CD1c-positive myeloid dendritic cell (primary cell): ENCODE data around the gene GPR137C.
"Not testable (repeated sequence)": the region's sequence is repeated elsewhere in the genome, so short reads cannot be mapped to it uniquely, and the experiment has no call there.

Experiments
- DNase-seq: peaks from one replicate; pipeline ENCODE4 v3.0.0-alpha.2; 2016; ENCODE audit errors: extremely low spot score

The GPR137C gene

DNA sequence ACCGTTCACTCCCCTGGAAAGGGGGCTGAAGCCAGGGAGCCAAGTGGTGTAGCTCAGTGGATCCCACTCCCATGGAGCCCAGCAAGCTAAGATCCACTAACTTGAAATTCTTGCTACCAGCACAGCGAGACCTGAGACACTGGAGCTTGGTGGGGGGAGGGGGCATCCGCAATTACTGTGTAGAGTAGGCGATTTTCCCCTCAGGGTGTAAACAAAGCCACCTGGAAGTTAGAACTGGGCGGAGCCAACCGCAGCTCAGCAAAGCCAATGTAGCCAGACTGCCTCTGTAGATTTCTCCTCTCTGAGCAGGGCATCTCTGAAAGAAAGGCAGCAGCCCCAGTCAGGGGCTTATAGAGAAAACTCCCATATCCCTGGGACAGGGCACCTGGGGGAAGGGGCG is 15.8 kb downstream of the GPR137C start:
- not testable (repeated sequence) for DNase-seq

DNA sequence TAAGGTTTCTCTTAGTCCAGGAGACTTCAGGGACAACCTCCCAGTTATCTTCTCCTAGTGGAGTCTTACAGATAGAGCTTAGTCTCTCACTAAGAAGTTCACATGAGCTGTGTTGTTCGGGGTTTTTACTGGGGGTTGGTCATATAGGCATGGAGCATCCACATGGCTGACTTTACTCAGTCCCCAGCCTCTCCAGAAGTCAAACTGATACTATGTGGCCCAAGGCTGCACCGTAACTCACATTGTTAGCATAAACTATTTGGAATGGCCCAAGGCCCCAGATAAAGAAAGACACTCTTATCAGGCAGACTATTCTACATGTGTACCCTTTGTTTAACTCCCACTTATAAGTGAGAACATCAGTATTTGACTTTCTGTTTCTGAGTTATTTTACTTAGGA is 23.2 kb downstream of the GPR137C start:
- no peak for DNase-seq

DNA sequence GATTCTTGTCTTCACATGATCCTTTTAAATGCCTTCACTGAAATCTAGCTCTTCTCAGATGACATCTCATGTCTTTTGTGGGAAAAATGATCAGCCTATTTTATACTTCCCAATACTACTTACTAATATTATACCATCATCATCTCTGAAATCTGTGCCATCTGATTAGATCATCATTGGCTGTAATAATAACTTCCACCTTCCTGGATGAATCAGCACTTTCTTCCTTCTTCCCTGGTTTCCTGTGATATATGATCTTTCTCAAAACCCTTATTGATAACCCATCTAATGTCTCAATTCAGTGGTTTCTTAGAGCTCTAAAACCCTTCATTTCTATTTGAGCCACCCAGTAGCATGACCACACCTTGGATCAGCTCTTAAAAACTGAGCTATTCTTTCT is 30.9 kb downstream of the GPR137C start:
- no peak for DNase-seq

DNA sequence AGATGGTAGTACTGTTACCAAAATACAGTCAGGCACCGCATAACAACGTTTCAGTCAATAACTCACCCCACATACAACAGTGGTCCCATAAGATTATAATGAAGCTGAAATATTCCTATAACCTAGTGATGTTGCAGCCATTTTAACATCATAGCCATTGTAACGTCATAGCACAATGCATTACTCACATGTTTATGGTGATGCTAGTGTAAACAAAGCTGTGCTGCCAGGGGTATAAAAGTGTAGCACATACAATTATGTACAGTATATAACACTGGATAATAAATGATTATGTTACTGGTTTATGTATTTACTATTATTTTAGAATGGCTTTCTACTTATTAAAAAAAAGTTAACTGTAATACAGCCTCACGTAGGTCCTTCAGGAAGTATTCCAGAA is 37.0 kb downstream of the GPR137C start:
- no peak for DNase-seq

DNA sequence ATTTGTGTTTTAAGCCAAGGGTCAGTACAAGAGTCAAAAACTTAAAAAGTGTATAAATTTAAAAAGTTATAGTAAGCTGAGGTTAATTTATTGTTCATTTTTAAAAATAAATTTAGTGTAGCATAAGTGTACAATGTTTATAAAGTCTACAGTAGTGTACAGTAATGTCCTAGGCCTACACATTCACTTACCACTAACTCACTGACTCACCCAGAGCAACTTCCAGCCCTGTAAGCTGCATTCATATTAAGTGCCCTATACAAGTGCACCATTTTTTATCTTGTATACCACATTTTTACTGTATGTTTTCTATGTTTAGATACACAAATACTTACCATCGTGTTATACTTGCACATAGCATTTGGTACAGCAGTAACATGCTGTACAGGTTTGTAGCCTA is 37.7 kb downstream of the GPR137C start:
- DNase-seq = no peak

DNA sequence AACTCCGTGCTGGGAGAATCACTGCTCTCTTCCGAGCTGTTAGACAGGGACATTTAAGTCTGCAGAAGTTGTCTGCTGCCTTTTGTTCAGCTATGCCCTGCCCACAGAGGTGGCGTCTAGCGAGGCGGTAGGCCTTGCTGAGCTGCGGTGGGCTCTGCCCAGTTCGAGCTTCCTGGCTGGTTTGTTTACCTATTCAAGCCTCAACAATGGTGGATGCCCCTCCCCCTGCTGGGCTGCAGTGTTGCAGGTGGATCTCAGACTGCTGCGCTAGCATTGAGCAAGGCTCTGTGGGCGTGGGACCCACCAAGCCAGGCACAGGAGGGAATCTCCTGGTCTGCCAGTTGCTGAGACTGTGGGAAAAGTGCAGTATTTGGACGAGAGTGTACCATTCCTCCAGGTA is 43.7 kb downstream of the GPR137C start:
- DNase-seq = no peak

DNA sequence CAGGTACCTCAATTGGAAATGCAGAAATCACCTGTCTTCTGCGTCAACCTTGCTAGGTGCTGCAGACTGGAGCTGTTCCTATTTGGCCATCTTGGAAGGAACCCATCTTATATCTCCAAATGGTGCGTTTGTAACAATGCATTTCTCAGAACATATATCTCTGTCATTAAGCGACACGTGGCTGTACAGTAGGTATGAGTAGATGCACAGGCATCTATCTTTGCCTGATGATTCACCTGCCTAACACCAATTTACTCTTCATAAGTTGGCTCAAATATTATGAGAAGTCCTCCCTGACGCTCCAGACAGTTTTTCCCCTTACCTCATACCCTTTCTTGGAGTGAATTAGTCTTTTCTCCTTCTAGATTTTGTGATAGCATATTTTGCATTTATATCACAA is 44.2 kb downstream of the GPR137C start:
- no peak for DNase-seq

DNA sequence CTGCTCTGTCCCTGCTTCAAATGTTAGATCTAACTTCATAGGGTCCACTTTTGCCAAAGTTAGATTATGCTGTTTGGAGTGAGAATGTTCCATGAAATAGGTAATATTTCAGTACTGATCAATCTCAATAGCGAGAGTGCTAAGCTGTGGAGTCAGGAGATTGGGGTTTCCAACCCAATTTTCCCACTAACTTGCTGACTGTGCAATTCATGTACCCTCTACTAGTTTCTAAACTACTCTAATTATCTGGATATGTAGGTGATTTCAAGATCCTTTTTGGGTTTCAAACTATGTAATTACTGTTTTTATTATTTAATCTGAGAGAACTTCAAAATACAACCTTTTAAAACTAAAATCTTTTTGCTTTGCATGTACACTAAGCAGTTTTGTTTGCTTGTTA is 45.9 kb downstream of the GPR137C start:
- no peak for DNase-seq

DNA sequence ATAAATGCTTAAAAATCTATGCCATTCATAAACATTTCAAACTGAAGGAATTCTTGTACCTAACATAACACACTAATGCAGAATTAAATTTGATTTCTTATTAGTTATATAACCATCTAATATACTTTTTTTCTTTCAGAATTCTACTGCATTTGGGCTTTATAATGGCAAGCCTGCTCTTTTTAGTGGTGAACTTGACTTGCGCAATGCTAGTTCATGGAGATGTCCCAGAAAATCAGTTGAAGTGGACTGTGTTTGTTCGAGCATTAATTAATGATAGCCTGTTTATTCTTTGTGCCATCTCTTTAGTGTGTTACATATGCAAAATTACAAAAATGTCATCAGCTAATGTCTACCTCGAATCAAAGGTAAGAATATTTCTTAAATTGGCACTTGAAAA is 47.3 kb downstream of the GPR137C start:
- no peak for DNase-seq

DNA sequence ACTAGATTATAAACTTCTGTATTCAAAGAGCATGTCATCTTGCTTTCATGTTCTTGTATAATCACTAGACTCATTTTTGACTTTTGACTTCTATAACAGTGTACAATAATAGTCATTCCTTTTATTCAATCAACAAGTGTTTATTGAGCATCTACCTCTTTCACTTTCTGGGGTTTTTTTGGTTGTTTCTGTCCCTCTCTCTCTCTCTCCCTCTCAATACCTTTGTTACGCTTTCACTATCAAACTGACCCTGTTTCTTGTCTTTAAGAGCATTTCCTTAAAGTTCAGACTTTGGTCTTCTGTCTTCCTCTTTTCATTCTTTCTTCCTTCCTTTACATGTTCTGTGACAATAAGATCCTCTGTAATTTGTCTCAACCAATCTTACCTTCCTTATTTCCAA is 49.5 kb downstream of the GPR137C start:
- no peak for DNase-seq

DNA sequence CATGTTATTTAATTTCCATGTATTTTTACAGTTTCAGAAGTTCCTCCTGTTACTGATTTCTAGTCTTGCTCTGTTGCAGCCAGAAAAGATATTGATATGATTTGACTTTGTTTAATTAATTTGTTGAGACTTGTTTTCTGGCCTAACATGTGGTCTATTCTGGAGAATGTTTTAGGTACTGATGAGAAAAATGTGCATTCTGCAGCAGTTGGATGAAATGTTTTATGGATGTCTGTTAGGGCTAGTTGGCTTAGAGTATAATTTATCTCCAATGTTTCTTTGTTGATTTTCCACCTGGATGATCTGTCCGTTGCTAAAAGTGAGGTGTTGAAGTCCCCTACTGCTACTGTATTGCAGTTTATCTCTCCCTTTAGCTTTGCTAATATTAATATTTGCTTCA is 54.4 kb downstream of the GPR137C start:
- no peak for DNase-seq

DNA sequence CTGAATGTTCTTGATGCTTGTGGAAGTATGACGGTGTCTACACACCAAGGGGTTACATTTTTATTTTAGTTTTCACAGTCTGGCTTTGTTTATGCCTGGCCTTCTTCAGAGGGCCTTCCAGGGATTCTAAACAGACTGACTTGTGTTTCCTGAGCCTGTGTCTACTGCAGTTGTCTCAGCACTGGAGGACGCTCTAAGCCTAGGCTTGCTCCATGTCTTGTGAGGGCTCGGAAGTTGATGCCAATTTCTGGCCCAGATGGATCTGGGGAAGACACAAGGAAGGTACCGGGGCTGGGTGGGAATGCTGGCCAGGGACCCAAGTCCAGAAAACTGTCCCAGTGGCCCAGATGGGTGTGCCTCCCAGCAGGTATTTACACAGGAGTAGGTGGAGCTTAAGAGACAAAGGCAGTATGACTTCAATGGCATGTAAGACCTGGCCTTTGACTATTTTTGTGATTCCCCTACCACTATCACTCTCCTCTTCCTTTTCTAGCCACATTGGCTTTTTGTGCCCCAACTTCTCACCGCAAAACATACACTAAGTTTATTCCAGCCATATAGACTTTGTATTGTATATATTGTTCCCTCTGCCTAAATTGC is 56.9 kb downstream of the GPR137C start:
- DNase-seq = no peak

DNA sequence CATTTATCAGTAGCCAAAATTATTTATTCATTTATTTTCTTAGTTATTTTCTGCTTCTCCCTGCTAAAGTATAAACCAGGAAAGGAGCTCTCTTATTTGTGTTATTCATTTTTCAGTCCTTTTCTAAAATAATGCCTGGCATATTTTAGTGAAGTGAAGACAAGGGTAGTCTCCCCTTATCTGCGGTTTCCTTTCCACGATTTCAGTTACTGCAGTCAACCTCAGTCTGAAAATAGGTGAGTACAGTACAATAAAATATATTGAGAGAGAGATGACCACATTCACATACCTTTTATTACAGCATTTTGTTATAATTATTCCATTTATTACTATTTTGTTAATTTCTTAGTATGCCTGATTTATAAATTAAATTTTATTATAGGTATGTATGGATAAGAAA is 57.6 kb downstream of the GPR137C start:
- no peak for DNase-seq

DNA sequence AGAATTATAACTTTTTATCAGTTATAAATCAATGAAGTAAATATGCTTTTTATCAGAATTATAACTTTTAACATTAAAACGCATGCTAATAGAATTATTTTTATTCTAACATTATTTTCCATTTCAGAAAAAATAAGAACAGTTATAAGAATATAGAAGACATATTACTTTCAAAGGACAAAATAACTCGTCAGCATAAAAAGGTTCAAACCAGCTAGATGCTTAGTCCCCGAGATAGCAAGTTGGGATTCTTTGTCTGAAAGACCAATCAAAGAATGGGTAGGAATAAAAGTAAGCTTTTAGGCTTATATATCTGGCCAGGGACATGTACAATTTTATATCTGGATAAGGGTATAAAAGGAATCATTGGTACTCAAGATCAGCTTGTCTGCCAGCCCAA is 66.0 kb downstream of the GPR137C start:
- DNase-seq = no peak

DNA sequence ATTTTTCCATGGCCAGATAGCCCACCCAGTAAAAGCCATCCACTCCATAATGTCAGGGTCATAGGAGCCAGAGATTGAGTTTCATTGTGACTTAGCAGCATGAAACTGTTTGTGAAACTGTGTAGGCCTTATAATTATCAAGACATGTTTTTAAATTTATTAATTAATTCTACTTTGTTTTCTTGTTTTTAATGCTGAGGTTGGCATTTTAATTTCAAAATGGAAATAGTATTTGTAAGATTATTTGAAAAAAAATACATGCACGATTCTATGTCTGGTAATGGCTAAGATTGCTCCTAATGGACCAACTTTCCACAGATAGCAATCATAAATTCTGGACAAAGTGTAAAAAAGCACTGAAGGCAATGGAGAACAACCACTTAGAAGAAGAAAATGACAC is 67.1 kb downstream of the GPR137C start:
- DNase-seq = no peak

DNA sequence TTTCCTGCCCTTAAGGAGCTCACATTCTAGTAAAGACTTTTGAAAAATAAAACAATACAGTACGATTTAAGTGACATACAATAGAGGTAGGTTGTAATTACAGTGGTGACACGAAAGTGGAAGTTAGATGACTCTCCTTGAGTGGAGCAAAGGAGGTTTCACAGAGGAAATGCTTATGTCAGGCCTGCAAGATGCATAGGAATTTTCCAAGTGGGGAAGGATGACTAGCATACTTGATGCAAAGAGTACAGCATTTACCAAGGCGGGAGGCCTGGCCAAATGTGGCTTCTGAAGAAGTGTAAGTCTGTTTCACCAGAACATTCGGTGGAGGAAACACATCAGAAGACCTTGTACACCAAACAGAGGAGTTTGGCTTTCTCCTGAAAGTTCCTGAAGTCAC is 87.5 kb downstream of the GPR137C start:
- no peak for DNase-seq

DNA sequence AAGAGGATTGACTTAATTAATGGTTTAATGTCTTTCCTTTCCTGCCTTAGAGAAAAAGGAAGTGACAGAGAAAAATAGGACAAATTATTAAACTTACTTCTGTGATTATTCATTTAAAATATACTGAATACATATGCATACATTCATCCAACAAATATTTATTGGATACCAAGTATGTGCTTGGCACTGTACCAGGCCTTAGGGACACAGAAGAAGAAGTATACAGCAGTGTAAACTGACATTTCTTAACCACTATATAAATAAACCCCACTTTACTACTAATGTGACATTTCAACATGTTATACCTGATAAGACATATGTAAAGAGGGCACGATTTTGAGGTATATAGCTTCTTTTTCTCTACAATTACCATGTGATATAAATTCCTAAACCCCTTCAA is 89.1 kb downstream of the GPR137C start:
- no peak for DNase-seq

DNA sequence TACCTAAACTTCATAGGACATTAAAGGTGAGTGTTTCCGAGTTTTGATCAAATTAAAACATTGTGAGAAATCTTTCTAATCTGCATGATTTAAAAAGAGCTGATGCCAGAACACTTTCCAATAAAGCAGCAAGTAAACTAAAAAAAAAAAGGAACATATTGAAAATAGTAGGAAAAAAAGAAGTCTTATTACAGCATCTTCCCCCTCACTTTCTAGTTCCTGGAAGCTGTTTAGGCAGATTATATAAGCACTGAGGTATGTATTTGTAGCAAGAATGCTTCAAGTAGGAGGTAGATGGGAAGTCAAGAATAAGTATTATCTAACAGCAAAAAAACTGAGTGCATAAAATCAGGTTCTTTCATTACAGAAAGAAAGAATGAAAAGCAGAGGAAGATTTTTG is 96.9 kb downstream of the GPR137C start:
- DNase-seq = no peak

DNA sequence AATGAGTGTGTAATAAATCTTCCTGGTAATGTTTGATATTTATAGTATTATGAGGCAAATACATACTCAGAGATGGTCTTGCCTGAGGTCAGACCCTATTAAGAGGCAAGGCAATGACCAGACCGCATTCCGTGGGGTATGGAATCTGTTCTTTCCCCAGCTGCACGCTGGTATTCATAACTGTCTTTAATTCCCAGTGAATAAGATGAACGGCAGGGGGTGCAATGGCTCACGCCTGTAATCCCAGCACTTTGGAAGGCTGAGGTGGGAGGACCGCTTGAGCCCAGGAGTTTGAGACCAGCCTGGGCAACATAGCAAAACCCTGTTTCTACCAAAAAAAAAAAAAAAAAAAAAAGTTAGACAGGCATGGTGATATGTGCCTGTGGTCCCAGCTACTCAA is 98.1 kb downstream of the GPR137C start:
- DNase-seq = no peak

DNA sequence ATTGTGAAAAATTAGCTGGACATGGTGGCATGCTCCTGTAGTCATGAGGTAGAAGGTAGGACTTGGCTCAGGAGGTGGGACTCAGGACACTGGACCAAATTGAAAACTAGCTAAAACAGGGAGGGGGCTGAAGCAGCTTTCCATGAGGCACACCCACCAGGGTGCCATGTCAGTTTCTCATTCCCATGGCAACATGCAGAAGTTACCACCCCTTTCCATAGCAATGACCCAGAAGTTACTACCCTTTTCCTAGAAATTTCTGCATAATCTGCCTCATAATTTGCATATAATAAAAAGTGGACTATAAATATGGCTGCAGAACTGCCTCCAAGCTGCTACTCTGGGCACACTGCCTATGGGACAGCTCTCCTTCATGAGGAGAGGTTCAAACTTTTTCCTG is 104.3 kb downstream of the GPR137C start:
- DNase-seq = no peak

DNA sequence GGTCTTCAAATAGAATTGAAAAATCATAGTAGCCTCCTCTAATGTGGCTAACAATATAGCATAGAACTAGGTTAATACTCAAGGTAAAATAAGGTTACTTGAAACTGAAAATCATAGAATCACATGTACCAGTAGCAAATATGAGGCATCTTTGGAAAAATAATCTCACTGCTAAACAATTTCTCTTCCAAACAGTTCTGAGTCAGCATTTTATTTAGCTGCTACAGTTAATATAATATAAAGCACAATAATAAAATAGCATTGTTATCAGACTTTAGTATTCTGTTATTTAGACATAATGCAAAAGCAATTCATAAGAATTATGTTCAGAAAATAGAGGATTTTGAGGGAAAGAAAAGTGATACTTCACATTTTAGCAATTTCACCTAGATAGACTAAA is 107.7 kb downstream of the GPR137C start:
- DNase-seq = no peak

DNA sequence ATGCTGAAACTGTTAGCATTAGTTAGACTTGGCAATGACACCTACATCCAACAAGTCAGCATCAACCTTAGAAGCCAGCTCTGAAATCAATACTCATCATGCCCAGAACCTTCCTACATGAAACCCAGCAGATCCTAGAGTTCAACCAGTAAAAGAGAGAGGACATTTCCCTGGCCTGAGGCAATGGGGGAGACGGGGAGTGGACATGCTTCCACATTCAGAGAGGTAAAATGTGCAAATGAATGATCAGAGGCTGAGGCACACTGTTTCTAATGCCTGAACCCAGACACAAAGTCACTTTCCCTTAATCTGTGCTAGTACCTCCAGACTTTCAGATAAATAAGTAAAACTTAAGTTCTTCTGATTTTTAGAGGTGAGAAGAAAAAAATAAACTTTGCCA is 108.2 kb downstream of the GPR137C start:
- no peak for DNase-seq

DNA sequence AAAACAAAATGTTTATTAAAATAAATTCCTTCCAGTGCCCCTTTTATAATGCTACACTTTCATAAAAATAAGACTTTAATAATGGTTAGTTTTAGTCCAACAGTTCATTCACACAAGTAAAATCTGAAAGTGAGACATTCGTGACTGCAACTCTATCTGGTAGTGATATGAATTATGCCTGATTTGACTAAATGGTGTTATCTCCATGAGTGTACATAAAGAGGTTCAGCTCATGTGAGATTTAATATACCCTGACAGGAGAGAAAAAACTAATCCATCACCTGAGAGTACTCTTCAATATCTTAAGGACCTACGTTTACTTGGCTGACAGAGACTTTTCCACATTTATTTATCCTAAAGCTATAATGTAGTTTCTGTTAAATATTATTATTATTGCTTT is 108.7 kb downstream of the GPR137C start:
- DNase-seq = no peak

DNA sequence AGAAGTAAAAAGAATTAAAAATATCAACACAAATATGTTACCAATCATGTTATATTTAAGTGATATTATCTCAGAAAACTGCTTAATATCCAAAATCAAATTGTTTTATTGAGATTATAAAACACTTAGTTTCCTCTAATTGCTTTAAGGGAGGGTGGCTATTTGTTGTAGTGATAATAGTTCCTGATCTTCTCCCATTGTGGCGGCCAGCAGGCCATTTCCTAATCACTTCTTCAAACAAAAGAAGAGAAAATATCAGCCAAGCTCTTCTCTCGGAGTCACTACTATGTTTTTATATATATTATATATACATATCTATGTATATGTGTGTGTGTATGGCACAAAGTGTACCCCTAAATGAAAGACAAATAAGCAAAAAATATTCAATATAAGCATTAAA is 111.2 kb downstream of the GPR137C start:
- no peak for DNase-seq

DNA sequence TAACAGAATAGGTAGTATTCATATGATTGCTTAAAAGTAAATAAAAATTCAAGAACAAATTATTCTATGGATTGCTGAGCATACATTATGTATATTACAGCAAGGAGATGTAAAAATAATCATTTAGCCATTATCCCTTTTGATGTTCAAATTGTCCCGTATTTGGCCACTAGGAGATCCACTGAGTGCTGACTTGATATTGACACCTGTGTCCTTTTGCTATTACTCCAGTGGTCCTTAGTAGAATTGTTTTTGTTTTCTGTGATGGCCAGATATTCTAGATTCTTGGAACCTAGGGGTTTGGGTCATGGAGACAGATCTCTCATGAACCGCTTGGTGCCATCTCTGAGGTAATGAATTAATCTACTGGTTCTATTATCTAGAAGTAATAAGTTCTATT is 126.0 kb downstream of the GPR137C start:
- DNase-seq = peak; percentile 21
